Measurements from ENCODE around the gene NTN1. TPM values are rescaled to one million over a fixed set of nuclear protein-coding genes. Genes with fewer than 3 reads are reported as not detected.

Gene NTN1
- total RNA-seq, 1 donor from 2014 or later: 0.41 TPM

DNA sequence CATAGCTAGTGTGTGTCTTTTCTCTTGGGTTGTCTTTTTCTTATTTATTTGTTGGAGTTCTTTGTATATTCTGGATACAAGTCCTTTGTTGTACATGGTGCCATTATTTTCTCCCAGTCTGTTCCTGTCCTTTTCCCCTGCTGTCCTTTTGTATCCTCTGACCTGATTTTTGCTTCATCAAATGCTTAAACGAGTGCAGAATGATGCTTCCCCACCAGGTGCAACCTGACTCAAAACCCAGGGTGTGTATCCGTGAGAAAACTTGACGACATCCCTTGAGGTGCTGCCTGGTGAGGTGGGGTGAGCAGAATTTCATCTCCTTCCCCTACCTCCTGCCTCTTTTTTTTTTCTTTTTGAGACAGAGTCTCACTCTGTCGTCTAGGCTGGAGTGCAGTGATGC lies 88.6 kb downstream of the NTN1 start:
- Mint-ChIP-seq H3K4me3 (ENCODE audit: low read depth) (no peak overlapping the region), H3K27ac (no peak overlapping the region), H3K4me1 (ENCODE audit: low read depth) (peaks cover 1% of the 10 kb centered on the region), H3K27me3 (ENCODE audit: low read depth) (peaks cover 12% of the 10 kb centered on the region), H3K36me3 (ENCODE audit: low read depth) (no peaks in the 10 kb centered on the region), H3K9me3 (no peaks in the 10 kb centered on the region)
- no peak for DNase-seq (ENCODE audit: low spot score)
- intact Hi-C loops (cut with micrococcal nuclease): no loop called here

DNA sequence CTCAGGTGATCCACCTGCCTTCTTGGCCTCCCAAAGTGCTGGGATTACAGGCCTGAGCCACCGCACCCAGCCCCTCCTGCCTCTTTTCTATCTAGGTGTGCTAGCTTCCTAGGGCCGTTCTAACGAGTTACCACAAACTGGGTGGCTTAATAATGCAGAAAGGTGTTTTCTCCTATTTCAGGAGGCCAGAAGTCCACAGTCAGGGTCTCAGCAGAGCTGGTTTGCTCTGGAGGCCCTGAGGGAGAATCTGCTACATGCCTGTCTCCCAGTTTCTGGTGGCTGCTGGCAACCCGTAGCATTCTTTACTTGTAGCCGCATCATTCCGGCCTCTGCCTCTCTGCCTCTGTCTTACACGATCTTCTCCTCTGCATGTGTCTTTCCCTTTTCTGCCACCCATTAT lies 89.2 kb downstream of the NTN1 start:
- no peak overlapping the region for H3K27ac Mint-ChIP-seq
- no peaks in the 10 kb centered on the region for H3K36me3 Mint-ChIP-seq (ENCODE audit: low read depth)
- H3K4me3 Mint-ChIP-seq (ENCODE audit: low read depth): no peak overlapping the region
- H3K27me3 Mint-ChIP-seq (ENCODE audit: low read depth): peaks cover 12% of the 10 kb centered on the region
- intact Hi-C loops (cut with micrococcal nuclease): no loop called here
- H3K4me1 Mint-ChIP-seq (ENCODE audit: low read depth): peaks cover 3% of the 10 kb centered on the region
- DNase-seq (ENCODE audit: low spot score): no peak
- no peaks in the 10 kb centered on the region for H3K9me3 Mint-ChIP-seq

DNA sequence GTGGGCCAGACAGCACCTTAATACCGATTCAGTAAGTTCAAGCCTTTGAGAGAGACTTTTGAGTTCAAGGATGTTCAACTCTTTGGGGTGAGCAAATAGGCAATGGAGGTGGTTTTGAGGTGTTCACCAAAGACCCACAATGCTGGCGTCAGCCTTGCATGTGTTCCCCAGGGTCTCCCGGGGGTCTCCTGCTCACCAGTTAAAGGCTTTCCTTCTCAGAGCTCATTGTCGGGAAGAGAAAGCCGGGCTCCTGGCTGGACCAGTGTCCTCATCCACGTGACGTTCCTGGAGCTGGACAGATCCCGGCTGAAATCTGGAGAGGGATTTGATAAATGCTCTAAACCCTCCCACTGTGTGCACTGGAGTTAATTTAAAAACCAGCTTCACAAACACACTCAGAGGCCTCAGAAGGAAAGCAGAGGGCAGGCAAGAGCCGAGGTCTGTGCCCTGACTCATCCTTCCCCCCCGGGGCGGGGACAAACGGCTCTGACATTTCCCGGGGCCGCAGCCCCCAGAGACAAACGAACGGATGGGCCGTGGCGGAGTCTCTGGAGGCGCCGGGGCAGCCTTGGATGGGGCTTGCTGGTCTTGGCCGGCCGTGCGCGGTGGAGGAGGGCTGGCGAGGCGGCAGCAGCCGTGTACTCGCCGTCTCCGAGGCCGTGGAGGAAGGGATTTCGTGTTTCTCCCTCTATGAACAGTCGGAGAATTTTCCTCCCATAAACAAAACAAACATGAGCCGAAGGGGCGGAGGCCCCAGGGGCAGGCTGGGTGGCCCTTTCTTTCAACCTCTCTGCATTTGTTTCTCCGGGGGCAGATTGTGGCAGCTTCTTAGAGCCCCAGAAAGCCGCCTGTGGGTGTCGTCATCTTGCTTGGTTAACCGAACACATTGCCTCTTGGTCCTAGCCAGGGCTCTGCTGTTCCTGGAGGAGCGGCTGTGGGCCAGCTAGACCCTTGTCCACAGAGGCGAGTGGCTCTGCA lies 94.2 kb downstream of the NTN1 start:
- Mint-ChIP-seq H3K27ac (peak overlapping the region; percentile 65), H3K4me3 (ENCODE audit: low read depth) (peak overlapping the region; percentile 61), H3K27me3 (ENCODE audit: low read depth) (no peaks in the 10 kb centered on the region), H3K4me1 (ENCODE audit: low read depth) (peaks cover 11% of the 10 kb centered on the region), H3K36me3 (ENCODE audit: low read depth) (no peaks in the 10 kb centered on the region), H3K9me3 (peaks cover 5% of the 10 kb centered on the region)
- DNase-seq (ENCODE audit: low spot score): peak; percentile 30
- intact Hi-C loops (cut with micrococcal nuclease): loop anchor here (5.0 kb wide), 1 partner anchor 177 kb away; no protein-coding TSS in a partner anchor

DNA sequence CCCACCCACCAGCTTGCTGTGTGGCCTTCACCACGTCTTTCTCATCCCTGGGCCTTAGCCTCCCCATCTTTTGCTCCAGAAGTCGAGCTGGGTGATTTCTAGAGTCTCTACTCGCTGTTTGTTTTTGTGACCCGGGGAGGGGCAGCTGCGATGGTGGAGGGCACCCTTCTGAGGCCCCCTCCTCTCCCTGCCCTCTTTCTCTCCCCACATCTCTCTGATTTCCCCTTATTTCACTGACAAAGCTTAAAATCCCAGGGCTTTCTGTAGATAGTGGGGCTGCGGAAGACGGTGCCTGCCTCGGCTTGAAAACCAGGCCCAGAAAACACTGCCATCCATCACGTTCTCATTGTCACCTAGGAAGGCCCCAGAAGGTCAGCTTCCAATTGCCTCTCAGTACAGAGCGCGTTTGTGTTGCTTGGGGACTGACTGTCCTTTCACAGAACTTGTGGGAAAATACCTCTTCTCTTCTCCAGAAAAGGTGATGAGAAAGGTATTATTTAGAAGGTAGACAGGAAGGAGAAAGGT lies 95.1 kb downstream of the NTN1 start:
- peaks cover 5% of the 10 kb centered on the region for H3K9me3 Mint-ChIP-seq

GRCh38 chr17:9116861-9117568 lies 95.7 kb downstream of the NTN1 start:
- Mint-ChIP-seq H3K27ac (no peak overlapping the region), H3K4me3 (ENCODE audit: low read depth) (no peak overlapping the region), H3K4me1 (ENCODE audit: low read depth) (peaks cover 11% of the 10 kb centered on the region), H3K9me3 (peaks cover 5% of the 10 kb centered on the region), H3K27me3 (ENCODE audit: low read depth) (peaks cover 6% of the 10 kb centered on the region), H3K36me3 (ENCODE audit: low read depth) (no peaks in the 10 kb centered on the region)
- no peak for DNase-seq (ENCODE audit: low spot score)
- intact Hi-C loops (cut with micrococcal nuclease): loop anchor here (5.0 kb wide), 1 partner anchor 175 kb away; no protein-coding TSS in a partner anchor

More for the DNA sequence above, 95.1 kb downstream of the NTN1 start:
- Mint-ChIP-seq H3K36me3 (ENCODE audit: low read depth) (no peaks in the 10 kb centered on the region), H3K27me3 (ENCODE audit: low read depth) (peaks cover 2% of the 10 kb centered on the region), H3K4me3 (ENCODE audit: low read depth) (peak overlapping the region; percentile 22), H3K27ac (peak overlapping the region; percentile 7), H3K4me1 (ENCODE audit: low read depth) (peaks cover 11% of the 10 kb centered on the region)
- no peak for DNase-seq (ENCODE audit: low spot score)
- intact Hi-C loops (cut with micrococcal nuclease): loop anchor here (5.0 kb wide), 1 partner anchor 176 kb away; no protein-coding TSS in a partner anchor

DNA sequence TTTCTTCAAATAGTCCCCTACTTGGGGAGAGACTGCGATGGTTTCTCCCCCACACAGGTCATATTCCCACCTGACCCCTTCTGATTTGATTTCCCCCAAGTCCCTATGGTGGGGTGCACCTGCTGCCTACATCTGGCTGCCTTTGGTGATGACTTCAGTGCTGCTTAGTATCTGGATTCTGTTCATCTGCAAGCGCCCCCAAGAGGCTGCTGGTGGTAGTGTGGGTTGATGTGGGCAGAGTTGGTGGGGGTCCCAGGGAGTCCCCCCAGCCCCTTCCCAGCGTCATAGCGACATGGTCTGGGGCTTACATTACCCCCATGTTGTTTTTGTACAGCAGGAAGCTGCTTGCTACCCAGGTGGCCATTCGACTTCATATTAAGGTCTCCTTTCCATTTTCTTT lies 99.2 kb downstream of the NTN1 start:
- H3K36me3 Mint-ChIP-seq (ENCODE audit: low read depth): no peaks in the 10 kb centered on the region
- peaks cover 5% of the 10 kb centered on the region for H3K9me3 Mint-ChIP-seq
- peaks cover 7% of the 10 kb centered on the region for H3K4me1 Mint-ChIP-seq (ENCODE audit: low read depth)
- peaks cover 11% of the 10 kb centered on the region for H3K27me3 Mint-ChIP-seq (ENCODE audit: low read depth)
- DNase-seq (ENCODE audit: low spot score): no peak
- H3K4me3 Mint-ChIP-seq (ENCODE audit: low read depth): no peak overlapping the region
- H3K27ac Mint-ChIP-seq: no peak overlapping the region
- intact Hi-C loops (cut with micrococcal nuclease): no loop called here

- no peak overlapping the region for H3K27ac Mint-ChIP-seq
- H3K9me3 Mint-ChIP-seq: peaks cover 5% of the 10 kb centered on the region
- peaks cover 11% of the 10 kb centered on the region for H3K27me3 Mint-ChIP-seq (ENCODE audit: low read depth)
- DNase-seq (ENCODE audit: low spot score): no peak
- no peak overlapping the region for H3K4me3 Mint-ChIP-seq (ENCODE audit: low read depth)
- intact Hi-C loops (cut with micrococcal nuclease): no loop called here
- H3K36me3 Mint-ChIP-seq (ENCODE audit: low read depth): no peaks in the 10 kb centered on the region
- H3K4me1 Mint-ChIP-seq (ENCODE audit: low read depth): peaks cover 3% of the 10 kb centered on the region
Measured at GRCh38 chr17:9121186-9121820, 100.0 kb downstream of the NTN1 start.

- peaks cover 13% of the 10 kb centered on the region for H3K27me3 Mint-ChIP-seq (ENCODE audit: low read depth)
- no peaks in the 10 kb centered on the region for H3K36me3 Mint-ChIP-seq (ENCODE audit: low read depth)
- intact Hi-C loops (cut with micrococcal nuclease): no loop called here
- H3K27ac Mint-ChIP-seq: no peak overlapping the region
- H3K4me1 Mint-ChIP-seq (ENCODE audit: low read depth): no peaks in the 10 kb centered on the region
- no peak for DNase-seq (ENCODE audit: low spot score)
- H3K4me3 Mint-ChIP-seq (ENCODE audit: low read depth): no peak overlapping the region
- peaks cover under 1% of the 10 kb centered on the region for H3K9me3 Mint-ChIP-seq
Measured at GRCh38 chr17:9123594-9124553, 102.6 kb downstream of the NTN1 start.

DNA sequence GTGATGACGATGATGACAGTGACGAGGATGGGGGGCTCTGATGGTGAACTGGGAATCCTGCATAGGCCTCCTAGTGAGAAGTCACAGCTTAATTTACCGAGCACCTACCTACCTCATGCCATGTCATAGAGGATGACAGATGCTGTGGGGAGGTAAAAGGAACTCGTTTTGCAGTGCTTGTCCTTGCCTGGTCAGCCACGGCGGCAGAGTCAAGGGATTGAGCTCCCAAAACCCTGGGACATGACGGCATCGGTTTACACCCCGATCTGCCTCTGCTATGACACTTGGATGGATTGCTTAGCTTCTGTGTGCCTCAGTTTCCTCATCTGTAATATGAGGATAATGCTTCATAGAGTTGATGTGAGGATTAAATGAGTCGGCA lies 103.2 kb downstream of the NTN1 start:
- no peak overlapping the region for H3K27ac Mint-ChIP-seq
- H3K27me3 Mint-ChIP-seq (ENCODE audit: low read depth): peaks cover 13% of the 10 kb centered on the region
- no peak for DNase-seq (ENCODE audit: low spot score)
- no peak overlapping the region for H3K4me3 Mint-ChIP-seq (ENCODE audit: low read depth)
- no peaks in the 10 kb centered on the region for H3K9me3 Mint-ChIP-seq
- intact Hi-C loops (cut with micrococcal nuclease): no loop called here
- no peaks in the 10 kb centered on the region for H3K36me3 Mint-ChIP-seq (ENCODE audit: low read depth)
- no peaks in the 10 kb centered on the region for H3K4me1 Mint-ChIP-seq (ENCODE audit: low read depth)

DNA sequence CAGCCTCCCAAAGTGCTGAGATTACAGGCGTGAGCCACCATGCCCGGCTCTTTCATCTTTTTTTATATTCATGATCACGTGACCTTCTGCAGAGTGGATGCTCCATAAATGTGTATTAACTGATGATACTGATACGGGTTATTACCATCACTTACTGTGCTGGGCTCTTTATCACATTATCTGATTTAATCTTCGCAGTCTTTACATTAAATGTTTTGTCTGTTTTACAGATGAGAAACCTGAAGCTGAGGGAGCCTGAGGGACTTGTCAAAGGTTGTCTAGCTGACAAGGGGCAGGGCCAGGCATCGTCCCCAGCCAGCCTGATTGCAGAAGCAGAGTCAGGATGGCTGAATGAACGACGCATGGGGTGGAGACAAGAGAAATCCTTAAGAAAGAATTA lies 104.4 kb downstream of the NTN1 start:
- DNase-seq (ENCODE audit: low spot score): no peak
- Mint-ChIP-seq H3K4me3 (ENCODE audit: low read depth) (no peak overlapping the region), H3K27me3 (ENCODE audit: low read depth) (peaks cover 13% of the 10 kb centered on the region), H3K36me3 (ENCODE audit: low read depth) (no peaks in the 10 kb centered on the region), H3K4me1 (ENCODE audit: low read depth) (no peaks in the 10 kb centered on the region), H3K9me3 (no peaks in the 10 kb centered on the region), H3K27ac (no peak overlapping the region)
- intact Hi-C loops (cut with micrococcal nuclease): no loop called here

DNA sequence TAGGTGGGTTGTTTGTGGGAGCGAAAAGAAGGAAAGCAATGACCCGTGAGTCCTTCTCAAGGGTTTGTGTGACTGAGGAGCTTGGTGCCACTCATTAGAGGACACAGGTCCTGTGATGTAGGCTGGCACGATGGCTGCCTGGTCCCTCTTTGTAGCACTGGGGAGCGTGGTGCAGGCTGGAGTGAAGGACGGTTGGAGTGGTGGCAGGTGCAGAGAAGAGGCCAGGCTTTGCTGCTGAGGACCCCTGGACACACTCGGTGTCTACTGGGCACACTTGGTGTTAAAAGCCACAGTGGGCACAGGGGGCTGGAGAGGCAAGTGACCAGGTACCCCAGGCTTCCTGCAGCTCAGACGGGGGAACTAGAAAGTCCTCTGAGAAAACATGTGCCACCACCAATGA lies 106.0 kb downstream of the NTN1 start:
- H3K27me3 Mint-ChIP-seq (ENCODE audit: low read depth): peaks cover 7% of the 10 kb centered on the region
- H3K4me3 Mint-ChIP-seq (ENCODE audit: low read depth): no peak overlapping the region
- no peaks in the 10 kb centered on the region for H3K36me3 Mint-ChIP-seq (ENCODE audit: low read depth)
- intact Hi-C loops (cut with micrococcal nuclease): no loop called here
- H3K27ac Mint-ChIP-seq: no peak overlapping the region
- no peaks in the 10 kb centered on the region for H3K4me1 Mint-ChIP-seq (ENCODE audit: low read depth)
- no peak for DNase-seq (ENCODE audit: low spot score)
- no peaks in the 10 kb centered on the region for H3K9me3 Mint-ChIP-seq

DNA sequence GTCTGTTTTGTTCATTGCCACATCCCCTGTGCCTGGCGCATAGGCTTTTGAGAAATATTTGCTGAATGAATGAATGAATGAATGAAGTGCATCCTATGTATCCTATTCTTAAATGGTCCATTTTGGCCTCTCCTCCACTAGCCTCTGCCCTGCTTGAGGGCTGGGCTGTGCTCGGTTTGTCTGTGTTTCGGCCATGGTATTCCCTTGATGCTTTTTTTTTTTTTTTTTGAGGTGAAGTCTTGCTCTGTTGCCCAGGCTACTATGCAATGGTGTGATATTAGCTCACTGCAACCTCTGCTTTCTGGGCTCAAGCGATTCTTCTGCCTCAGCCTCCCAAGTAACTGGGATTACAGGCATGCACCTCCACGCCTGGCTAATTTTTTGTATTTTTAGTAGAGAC lies 110.1 kb downstream of the NTN1 start:
- H3K9me3 Mint-ChIP-seq: no peaks in the 10 kb centered on the region
- intact Hi-C loops (cut with micrococcal nuclease): no loop called here
- no peak overlapping the region for H3K4me3 Mint-ChIP-seq (ENCODE audit: low read depth)
- H3K36me3 Mint-ChIP-seq (ENCODE audit: low read depth): no peaks in the 10 kb centered on the region
- no peaks in the 10 kb centered on the region for H3K4me1 Mint-ChIP-seq (ENCODE audit: low read depth)
- peaks cover 3% of the 10 kb centered on the region for H3K27me3 Mint-ChIP-seq (ENCODE audit: low read depth)
- no peak overlapping the region for H3K27ac Mint-ChIP-seq
- no peak for DNase-seq (ENCODE audit: low spot score)
